ENCODE results near the gene ATF7IP2.

DNA sequence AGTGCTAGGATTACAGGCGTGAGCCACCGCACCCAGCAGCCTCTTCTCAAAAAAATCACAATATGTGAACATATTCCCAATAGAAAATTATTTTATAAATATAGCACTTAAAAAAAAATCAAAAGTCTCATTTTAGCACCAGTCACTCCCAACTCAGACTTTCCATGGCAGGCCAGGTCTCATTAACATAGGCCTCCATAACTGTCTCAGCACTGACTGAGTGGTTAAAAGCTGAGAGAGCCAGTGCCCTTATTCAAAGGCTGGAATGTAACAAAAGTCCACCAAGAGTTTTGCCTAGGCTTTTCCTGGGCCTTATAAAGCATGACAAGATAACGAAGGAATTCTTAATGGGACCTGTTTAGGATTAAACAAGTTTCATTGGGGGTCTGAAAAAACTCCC is 114.7 kb downstream of the ATF7IP2 start:
- TF ChIP-seq GATA2 (IDR thresholded peaks at IDR 0.05; ENCODE audit: low read depth, low read length) (no peak), GATA3 (IDR thresholded peaks at IDR 0.05; ENCODE audit: low read depth, low read length) (no peak)

All from SH-SY5Y (cell line).